Colon (tissue), 2 donors: ENCODE measurements around the gene CERS5.
A peak's percentile ranks its signal among the peaks of the same experiment; 100 is the strongest.

Experiments used
- FAIRE-seq: peaks from 2 replicates; lab custom pipeline; 2012; peaks lifted over from hg19 to GRCh38; lab: Jason Lieb, UNC
- donor health status: control.
- donor health status: control.

The CERS5 gene

DNA sequence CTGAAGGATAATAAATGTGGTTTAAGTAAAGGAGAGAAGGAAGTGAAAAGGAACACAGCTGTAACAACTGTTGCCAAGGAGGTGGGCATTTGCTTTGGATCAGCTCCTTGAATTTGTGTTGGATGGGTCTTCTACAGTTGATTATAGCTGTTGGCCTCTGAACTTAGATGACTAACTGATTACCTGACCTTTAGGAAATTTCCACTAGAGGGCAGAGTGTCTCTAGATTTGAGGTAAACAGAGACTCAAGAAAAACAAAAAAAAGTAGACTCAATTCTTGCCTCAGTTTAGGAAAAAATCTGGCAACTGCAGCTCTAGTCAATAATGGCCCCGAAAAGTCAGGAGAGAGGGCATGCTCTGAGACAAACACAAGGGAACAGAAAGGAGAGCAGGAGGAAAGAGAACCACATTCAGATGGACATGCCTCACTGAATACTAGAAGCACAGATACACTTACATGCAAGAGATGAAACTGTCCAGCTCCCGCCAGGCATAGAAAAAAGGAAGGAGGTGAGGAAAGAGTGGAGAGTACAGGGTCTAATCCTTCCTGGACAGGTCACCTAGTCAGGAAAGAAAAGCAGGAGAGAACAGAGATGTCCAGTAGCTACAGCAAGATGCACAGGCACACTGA is 34.5 kb downstream of the CERS5 start:
- FAIRE-seq = no peak

DNA sequence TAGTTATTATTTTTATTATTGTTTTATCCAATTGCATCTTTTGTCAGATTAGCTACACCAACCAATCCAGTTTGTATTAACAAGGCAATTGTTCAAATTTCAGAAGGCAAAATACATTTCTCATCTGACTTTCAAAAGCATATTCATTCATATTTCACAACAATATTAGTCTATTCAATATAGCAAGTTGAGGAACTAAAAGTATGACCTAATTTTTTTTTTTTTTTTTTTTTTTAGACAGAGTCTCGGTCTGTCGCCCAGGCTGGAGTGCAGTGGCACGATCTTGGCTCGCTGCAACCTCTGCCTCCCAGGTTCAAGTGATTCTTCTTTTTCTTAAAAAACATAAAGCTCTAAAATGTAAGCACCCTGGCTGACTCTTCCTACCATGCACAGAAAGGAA is 37.9 kb downstream of the CERS5 start:
- no peak for FAIRE-seq

DNA sequence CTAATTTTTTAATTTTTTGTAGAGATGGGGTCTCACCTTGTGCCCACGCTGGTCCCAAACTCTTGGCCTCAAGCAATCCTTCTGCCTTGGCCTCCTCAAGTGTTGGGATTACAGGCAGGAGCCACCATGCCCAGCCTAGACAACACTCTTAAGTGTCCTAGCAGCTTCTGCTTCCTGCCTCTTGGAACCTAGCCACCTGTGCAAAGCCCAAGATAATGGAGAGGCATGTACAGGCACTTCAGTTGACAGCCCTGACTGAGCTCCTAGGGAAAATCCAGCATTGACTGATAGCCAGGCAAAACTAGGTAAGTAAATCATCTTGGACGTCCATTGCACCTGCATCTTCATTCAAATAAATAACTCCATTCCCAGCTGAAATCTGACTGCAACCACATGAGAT is 39.6 kb downstream of the CERS5 start:
- FAIRE-seq = no peak

DNA sequence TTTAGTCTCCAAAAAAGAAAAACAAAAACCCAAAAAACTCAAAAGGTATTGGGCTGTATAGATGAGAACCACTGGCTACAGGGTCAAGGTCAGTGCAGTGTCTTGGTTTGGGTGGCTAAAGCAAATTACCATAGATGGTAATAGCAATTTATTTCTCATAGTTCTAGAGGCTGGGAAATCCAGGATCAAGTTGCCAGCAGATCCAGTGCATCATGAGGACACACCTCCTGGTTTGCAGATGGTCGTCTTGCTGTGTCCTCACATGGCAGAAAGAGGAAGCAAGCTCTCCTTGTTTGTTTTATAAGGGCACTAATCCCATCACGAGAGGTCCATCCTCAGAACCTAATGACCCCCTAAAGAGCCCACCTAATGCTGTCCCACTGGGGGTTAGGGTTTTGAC is 44.0 kb downstream of the CERS5 start:
- FAIRE-seq = no peak

DNA sequence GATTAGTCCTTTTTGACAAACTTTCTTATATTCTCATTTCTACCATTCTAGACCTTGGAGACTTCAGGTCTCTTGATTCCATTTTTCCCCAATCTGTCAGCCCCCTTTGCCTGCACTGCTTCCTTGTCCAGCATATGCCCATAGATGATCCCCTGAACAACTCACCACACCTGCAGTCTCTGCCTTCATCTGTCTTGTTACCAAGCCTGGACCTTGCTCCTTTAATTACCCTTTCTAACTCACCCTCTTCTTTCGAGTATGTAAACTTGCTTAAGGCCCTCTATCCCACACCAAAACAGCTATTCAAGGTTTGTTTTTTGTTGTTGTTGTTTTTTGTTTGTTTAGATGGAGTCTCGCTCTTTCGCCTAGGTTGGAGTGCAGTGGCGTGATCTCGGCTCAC is 45.5 kb downstream of the CERS5 start:
- FAIRE-seq = no peak

DNA sequence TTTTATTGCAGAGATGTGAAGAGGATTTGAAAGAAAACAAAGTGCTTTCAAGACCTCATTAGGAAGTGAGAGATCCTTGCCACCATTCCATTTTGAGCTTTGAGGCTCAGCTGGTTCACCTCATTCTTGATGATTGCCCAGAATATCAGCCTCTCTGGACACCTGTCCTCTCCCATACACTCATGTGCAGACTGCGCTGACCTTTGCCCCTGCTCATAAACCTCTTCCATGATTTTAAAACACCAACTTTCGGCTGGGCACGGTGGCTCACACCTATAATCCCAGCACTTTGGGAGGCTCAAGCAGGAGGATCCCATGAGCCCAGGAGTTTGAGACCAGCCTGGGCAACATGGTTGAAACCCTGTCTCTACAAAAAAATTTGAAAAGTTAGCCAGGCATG is 46.2 kb downstream of the CERS5 start:
- no peak for FAIRE-seq

DNA sequence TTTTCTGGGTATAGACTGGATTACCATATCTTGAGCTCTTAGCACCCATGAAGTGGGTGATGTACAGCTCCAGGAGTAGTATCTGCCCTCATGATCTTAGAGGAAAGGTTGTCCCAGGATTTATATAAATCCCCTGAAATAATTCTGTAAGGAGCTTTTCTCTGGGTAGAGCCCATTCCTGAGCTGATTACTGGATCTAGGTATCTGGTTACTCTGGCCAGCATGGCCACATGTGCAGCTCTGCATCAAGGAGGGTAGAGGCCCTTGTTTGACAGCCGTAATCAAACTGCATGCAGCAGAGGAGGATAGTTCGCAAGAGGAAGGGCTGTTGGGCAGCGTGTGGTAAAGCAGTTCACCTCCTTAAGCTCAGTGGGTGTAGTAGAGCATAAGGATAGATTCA is 46.6 kb downstream of the CERS5 start:
- FAIRE-seq = no peak

DNA sequence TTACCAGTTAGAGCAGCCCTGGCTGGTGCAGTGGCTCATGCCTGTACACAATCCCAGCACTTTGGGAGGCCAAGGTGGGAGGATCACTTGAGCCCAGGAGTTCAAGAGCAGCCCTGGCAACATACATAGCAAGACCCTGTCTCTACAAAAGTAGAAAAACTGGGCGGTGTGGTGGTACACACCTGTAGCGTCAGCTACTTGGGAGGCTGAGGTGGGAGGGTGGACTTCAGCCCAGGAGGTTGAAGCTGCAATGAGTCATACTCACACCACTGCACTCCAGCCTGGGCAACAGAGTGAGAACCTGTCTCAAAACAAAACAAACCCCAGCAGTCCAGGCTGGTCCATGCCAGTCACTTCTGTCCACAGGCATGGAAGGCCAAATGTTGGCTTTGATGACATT is 47.8 kb downstream of the CERS5 start:
- FAIRE-seq = no peak

DNA sequence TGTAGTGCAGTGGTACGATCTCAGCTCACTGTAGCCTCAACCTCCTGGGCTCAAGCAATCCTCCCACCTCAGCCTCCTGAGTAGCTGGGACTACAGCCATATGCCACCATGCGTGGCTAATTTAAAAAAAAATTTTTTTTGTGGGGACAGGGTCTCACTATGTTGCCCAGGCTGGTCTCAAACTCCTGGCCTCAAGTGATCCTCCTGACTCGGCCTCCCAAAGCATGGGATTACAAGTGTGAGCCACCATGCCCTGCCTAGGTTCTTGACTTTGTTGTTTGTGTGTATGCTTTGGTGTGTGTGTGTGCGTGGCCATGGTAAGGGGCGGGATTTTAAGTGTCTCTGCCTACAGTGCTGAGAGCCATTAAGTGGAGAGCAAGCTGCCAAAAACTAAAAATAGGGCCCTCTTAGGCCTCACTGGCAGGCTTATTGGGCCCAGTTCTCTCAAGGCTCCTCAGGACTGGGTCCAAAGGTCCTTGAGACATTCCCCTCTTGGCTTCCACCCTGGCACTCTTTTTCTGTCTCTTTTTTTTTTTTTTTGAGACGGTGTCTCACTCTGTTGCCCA is 50.0 kb downstream of the CERS5 start:
- FAIRE-seq = no peak

DNA sequence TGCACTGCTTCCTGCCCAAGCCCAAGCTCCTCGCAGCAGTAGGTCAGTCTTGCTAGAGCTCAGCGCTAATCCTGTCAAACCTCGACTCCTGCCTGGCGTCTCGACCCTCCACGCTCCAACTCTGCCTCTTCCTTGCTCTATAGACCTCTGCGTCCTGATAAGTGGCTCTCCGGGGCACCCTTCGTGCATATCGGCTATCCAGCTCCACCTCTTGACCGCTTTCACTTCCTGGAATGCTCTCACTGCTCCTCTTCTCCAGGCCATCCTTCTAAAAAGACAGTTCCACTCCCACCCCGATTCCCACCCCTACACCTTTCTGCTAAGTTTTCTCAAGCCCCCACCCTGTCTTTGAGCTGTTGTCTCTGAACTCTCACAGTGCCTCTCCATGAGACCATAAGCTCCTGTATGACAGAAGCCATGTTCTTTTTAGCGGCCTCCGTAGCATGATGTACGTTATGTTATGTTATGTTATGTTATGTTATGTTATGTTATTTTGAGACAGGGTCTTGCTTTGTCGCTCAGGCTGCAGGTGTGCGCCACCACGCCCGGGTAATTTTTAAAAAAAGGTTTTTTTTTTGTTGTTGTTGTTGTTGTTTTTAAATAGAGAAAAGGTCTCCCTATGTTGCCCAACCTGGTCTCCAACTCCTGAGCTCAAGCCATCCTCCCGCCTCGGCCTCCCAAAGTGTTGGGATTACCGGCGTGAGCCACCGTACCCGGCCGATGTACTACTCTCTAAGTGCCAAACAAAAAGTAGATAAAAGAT is 54.5 kb downstream of the CERS5 start:
- FAIRE-seq = no peak

DNA sequence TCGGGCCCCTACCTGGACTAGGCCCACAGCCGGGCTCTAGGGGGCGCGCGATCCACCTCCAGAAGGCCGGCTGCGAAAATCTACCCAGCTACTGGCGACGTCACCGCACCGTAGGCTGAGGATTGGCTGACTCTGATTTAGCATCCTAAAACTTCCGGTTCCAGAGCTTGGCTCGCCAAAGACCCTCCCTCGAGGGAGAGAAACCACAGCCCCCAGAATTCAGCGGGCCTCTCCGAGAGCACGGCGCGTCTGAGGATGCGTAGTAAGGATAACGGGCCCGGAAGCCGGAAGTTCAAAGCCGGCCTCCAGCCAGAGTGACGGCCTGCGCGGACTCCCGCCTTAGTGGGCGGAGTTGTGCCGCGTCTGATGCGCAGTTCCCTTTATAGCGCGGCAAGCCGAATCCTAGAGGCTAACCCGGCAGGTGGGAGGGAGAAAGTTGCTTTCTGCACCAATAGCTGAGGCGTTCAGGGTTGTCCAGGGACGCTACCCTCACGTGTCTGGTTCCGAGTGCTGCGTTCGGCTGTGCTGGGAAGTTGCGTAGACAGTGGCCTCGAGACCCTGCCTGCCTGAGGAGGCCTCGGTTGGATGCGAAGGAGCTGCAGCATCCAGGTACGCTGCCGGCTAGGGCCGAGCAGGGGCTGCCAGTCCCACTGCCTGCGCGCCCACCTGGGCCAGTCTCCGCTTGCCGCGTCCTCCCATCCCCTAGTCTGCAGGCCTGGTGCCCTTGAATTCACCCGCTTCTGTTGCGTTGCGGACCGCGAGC is 55.3 kb downstream of the CERS5 start, which contains the start of gene COX14:
TSS of gene COX14 (plus strand) at position 544 of the 763 bp plus-strand sequence. CDS start 7,808 bp downstream, outside the sequence.
- peak; percentile 94 for FAIRE-seq

DNA sequence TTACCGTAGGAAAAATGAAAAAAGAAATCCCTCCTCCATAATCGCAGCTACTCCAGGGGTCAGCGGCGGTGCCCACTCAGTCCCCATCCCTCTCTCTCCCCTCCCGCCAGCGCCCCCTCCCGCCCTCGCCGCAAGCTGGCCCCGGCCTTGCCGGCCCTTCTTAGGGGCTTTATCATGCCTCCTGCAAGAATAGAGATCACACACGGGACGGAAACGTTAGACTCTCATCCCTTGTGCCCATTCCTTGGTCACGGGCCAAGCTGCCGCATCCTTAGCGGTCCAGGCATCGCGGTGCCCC is 55.8 kb downstream of the CERS5 start:
- no peak for FAIRE-seq

DNA sequence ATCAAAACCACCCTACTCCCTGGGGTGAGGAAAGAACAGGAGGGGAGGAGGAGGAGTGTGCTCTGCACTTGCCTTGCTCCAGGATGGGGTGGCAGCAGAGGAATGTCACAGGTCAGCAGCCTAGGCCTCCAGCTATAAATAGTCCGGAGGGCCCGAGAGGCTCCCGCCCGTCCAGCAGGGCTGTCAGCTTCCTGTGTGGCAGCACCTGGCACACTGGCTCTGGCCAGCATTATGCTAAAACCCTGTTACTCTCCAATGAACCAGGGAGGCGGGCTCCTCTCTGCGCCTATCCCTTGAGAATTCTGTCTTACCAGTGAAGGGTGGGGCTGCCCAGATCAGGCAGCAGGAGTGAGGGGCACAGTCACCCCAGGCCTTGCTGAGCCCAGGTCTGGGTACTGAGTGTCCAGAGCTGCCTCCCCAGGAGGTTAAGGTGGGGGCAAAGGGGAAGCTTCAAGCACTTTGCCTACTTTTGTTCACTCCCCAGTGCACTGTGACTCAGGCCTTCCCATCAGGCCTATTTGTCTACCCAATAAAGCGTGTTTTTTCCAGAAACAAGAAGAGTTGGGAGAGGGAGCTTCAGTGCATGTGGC is 56.3 kb downstream of the CERS5 start:
- no peak for FAIRE-seq

DNA sequence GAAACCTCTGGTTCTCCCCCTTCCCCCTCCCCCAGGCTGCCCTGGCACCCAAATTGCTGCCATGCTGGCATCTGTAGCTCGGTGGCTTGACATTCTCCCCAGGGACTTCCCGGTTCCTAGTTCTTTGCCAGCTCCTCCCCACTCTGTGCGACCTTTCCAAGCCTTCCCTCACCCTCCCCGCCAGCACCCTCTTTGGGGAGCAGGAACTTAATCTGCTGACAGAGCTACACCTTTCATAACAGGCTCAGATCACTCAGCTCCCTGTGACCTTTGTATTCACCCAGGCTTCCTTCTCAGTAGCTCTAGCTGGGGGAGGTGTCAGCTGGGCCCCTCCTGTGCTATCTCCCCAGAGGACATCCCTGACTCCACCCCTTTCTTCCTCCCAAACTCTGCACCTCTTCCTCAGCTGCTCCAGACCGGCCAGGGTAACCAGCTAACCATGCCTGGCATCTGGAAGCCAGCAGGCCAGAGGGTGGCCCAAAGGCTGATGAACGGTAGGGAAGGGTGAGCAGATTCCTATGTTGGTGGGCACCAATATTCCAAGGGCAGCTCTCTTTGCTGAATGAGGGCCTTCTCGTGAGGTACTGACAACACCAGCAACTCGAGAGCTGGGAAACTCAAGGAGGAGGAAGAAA is 56.9 kb downstream of the CERS5 start:
- FAIRE-seq = no peak

DNA sequence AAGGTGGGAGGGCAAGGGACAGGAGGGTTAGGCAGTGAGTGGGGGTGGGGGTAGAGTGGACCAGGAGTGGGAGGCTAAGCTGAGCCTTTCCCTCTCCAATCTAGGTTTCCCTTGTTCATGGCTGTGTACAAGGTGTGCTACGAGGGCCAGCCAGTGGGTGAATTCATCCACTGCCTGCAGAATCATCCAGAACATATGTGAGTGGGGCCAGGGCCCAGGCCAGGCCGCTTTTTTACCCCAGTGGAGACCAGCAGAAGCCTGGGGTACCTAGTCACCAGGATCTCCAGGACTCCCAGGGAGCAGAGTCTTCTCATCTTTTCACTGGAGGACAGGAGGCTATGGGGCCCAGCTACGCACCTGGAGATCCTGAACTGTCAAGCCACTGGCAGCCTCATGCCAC is 57.9 kb downstream of the CERS5 start:
- FAIRE-seq = no peak

DNA sequence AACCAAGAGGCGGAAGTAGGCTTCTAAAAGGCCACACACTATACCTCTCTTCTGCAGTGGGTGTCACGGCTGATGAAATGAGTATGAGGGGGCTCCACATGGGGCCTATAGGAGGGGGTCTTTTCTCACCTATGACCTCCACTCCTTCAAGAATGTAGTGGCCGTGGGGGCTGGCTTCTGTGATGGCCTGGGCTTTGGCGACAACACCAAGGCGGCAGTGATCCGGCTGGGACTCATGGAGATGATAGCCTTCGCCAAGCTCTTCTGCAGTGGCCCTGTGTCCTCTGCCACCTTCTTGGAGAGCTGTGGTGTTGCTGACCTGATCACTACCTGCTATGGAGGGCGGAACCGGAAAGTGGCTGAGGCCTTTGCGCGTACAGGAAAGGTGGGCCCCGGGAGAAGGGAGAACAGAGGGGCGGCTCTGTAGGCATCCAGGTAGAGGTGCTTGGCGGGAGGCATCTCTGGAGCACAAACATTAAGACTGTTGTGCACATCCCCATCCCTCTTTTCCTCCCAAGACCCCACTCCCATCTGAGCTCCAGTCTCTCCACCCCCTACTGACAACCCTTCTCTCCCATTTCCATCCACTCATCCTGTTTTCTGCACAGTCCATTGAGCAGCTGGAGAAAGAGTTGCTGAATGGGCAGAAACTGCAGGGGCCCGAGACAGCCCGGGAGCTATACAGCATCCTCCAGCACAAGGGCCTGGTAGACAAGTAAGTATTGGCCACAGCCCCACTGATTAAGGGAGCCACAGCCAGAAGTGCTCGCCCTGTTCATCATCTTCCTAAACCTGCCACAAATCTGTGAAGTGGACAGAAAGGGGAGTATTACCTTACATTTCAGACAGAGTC is 59.5 kb downstream of the CERS5 start:
- no peak for FAIRE-seq

DNA sequence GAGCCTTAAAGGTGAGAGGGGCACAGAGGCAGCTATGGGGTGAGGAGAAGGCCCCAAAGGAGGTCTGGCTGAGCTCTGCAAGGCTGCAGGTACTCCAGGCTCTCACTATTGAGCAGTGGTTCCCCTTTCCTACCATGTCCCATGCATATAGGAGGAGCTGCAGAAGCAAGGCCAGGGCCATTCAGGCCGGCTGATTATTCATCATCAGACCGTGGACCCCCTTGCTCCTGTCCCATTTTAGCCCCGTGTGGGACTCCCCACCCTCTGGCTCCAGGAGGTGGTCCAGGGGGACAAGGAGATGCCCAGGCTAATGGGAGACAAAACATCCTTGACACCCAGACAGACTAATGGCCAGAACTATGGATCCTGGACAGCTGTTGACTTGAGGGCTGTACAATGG is 60.3 kb downstream of the CERS5 start:
- FAIRE-seq = no peak

DNA sequence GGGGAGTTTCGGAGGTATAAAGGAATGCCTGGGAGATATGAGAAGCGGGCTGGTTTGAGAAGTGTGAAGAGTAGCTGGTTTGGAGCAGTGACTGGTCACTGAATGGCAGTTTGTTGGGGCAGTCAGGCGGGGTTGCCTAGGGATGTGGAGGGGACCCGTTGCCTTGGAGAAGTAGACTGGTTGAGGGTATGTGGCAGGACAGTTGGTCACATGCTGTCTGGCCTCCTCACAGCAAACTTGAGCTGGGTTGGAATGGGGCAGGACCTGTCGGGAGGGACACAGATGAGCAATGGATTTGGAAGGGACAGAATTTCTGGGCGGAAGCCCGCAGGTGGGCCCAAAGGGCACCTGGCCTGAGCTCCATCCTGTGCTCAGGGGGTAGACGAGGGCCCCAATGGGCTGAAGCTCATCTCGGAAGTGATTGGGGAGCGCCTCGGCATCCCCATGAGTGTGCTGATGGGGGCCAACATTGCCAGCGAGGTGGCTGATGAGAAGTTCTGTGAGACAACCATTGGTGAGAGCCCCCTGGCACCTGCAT is 61.2 kb downstream of the CERS5 start:
- no peak for FAIRE-seq

DNA sequence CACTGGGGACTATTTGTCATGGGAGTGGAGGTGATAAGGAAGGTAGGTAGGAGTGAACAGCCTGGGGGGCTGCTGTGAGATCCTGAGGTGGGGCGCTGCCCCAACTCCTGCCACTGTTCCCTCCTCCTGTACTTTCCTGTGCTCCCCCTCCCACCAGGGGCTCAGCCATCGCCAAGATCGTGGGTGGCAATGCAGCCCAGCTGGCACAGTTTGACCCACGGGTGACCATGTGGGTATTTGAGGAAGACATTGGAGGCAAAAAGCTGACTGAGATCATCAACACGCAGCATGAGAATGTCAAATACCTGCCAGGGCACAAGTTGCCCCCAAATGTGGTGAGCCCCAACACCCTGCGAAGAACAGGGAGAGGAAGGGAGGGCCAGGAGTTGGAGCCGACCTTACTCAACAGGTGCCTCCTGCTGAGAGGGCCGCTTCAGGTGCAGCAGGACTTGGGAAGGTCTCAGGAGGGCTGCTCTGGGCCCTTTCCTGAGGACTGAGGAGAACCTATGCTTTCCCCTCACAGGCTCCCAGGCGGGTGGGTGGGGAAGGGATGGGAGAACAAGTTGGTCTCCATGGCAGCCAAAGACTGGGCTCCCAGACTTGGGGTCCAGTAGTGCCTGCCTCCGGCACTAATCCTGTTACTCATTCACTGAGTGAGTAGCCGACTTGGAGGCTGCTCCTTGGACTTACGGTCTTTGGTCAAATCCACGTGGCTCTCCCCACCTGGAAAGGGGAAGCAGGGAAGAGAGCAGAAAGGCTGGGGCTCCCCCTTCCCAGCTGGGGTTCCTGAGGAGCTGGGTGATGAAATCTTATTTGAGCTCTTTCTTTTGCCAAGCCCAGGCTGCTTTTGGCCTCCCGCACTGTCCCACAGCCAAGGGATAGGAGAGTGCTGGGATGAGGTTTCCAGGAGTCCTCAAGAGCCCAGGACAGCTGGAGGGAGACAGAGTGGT is 62.5 kb downstream of the CERS5 start:
- no peak for FAIRE-seq
